ENCODE data around the gene WNT5B.
A peak's percentile ranks its signal among the peaks of the same experiment; 100 is the strongest.

WNT5B gene

DNA sequence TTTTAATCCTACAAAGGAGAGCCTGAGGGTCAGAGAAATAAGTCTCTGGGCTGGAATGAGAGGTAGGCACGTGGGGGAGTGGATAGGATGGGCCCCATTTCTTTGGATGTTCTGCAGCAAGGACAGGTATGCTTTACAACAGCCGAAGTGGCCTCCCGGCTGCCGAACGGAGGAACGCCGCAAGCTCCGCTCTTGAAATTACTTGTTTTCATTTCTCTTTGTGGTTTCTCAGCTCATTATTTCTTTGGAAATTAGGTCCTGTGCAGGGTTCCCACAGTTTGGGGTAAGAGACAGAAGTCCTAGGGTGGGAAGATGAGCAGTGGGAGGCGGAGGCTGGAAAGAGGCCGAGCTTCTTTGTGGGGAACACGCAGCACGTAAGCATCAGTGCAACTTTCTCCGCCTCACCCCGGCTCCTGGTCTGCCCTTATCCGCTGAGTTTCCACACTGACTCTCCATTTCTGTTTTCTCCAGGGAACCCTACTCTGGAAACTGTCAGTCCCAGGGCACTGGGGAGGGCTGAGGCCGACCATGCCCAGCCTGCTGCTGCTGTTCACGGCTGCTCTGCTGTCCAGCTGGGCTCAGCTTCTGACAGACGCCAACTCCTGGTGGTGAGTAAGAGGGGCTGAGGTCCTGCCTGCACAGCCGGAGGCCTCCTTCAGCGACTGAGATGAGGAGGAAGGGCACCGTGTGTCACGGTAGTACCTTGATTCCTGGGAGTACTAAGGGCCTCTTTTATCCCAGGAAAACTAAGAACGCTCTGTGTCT lies 2.0 kb downstream of the WNT5B start:
- DNase-seq: no peak

- no peak for DNase-seq
Measured at GRCh38 chr12:1632702-1633101, 3.7 kb downstream of the WNT5B start.

DNA sequence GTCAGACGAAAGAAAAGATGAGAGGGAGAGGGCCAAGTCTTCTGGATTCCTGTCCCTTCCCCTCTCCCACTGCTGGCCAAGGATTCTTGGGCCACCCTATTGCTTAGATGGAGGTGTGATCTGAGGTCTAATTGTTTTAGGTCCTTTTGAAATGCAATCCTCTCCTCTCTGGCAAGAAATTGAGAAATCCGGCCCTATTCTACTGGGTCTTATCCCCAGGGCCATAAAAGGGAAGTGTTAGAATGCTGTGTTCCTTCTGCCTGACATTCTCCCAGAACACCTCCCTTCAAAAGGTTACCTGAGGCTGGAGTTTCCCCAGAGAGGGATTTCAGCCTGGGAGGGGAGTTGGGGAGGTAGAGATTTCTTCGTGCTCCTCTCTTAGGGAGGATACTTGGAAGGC lies 4.4 kb downstream of the WNT5B start:
- DNase-seq: no peak

GRCh38 chr12:1634149-1634548 lies 5.1 kb downstream of the WNT5B start:
- no peak for DNase-seq

GRCh38 chr12:1634590-1635191 lies 5.7 kb downstream of the WNT5B start:
- peak; percentile 21 for DNase-seq

- no peak for DNase-seq
Measured at GRCh38 chr12:1635301-1636095, 6.5 kb downstream of the WNT5B start.

DNA sequence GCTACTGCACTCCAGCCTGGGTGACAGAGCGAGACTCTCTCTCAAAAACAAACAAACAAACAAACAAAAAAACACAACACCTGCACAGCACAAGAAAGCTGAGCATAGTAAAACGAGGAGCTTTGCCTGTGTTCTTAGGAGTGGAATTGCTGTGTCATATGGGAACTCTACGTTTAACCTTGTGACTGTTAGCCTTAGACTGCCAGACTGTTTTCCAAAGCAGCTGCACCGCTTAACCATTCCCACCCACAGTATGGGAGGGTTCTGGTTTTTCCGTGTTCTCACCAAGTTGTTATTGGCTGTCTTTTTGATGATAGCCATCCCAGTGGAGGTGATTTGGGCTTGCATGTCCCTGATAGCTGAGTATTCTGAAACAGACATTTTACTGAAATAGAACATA lies 9.2 kb downstream of the WNT5B start:
- no peak for DNase-seq

- no peak for DNase-seq
Measured at GRCh38 chr12:1639538-1639937, 10.5 kb downstream of the WNT5B start.

DNA sequence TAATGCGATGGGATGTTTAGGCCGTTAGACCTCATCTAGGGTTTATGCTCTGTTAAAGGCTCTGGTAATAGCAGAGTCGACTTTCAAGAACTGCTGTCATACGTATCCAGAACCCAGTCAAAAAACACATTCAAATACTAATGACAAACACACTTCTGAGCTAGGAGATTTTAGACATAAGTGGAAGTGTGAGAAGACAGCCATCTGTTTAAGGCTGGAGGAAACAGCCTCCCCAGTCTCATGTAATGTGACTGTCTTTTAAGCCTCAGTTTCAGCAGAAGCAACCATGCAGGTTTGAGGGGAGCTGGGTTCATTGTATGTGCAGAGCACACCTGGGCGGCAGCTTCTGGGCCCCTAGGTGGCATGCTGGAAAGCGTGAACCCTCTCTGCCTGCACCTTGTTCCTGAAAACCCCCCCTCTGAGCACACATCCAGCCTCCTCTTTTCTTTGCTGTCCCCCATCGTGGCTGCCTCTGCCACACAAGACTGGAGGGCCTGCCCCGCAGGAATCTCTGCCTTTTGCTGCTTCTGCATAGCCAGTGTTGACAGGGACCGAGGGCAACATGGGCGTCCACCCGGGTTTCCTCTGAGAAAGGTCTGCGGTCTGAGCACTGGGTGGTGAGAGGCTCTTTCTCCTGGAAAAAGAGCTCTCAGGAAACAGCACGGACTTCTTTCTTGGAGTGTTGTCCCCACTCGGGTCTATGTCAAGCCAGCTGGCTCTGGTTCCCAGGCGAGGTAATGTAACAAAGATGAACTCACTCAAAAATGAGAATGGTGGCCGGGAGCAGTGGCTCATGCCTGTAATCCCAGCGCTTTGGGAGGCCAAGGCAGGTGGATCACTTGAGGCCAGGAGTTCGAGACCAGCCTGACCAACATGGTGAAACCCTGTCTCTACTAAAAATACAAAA lies 11.6 kb downstream of the WNT5B start:
- DNase-seq: no peak

GRCh38 chr12:1642513-1642912 lies 13.5 kb downstream of the WNT5B start:
- DNase-seq: no peak

- no peak for DNase-seq
Measured at GRCh38 chr12:1643043-1643442, 14.0 kb downstream of the WNT5B start.

GRCh38 chr12:1643905-1644533 lies 15.0 kb downstream of the WNT5B start:
- no peak for DNase-seq

- DNase-seq: no peak
Measured at GRCh38 chr12:1644534-1645438, 15.8 kb downstream of the WNT5B start.

GRCh38 chr12:1645819-1646218 lies 16.8 kb downstream of the WNT5B start:
- no peak for DNase-seq

DNA sequence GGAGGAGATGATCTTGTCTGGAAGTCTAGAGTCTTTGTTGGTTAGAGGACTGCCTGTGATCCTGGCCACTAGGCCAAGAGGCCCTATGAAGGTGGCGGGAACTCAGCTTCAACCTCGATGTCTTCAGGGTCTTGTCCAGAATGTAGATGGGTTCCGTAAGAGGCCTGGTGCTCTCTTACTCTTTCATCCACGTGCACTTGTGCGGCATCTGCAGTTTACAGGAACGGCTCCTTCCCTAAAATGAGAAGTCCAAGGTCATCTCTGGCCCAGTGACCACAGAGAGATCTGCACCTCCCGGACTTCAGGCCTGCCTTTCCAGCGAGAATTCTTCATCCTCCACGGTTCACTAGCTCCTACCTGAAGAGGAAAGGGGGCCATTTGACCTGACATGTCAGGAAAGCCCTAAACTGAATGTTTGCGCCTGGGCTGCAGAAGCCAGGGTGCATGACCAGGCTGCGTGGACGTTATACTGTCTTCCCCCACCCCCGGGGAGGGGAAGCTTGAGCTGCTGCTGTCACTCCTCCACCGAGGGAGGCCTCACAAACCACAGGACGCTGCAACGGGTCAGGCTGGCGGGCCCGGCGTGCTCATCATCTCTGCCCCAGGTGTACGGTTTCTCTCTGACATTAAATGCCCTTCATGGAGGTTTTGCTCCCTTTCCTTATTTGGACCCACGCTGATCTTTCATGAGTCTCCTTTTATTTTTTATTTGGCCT lies 17.7 kb downstream of the WNT5B start:
- DNase-seq: no peak

GRCh38 chr12:1647285-1647669 lies 18.2 kb downstream of the WNT5B start:
- DNase-seq: no peak

DNA sequence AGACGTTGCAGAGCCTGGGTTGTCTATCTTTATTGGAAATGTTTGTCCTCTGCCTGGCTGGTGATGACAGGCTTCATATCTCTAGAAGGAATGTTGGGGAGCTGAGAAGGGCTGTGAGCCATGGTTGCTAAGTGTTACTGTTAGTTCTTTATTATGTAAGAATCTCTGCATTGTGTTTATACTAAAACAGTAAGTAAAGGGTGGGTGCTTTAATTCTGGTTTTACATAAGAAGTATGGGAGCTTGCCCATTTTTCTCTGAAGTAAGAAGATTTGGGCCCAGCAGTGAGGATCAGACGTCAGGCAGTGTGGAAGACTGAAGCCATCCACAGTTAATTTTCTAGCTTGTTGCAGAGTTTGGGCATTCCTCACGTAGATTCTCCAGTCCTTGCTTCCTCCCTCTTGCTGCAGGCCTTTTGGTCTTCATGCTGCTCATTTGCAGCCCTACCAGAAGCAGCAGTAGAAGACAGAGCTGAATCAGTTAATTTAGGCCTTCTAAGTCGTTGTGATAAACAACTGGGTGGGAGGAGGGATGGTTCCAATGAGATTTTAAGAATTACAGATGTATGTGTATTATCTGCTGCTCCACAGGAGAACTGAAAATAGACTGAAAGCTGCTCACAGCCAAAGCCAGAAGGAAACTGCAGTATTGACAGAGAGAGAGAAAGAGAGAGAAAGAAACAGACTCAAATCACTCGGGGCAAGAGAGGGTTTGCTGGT lies 21.4 kb downstream of the WNT5B start:
- no peak for DNase-seq

- no peak for DNase-seq
Measured at GRCh38 chr12:1650978-1651361, 21.9 kb downstream of the WNT5B start.

GRCh38 chr12:1651946-1652345 lies 22.9 kb downstream of the WNT5B start:
- DNase-seq: no peak

- no peak for DNase-seq
Measured at GRCh38 chr12:1655225-1655788, 26.3 kb downstream of the WNT5B start.

Measured in central memory CD4-positive, alpha-beta T cell (primary cell).